GM18868 (cell line): Measurements from ENCODE around the gene EIF2S1.
A peak's percentile ranks its signal among the peaks of the same experiment; 100 is the strongest.
"Not testable (repeated sequence)": the region's sequence is repeated elsewhere in the genome, so short reads cannot be mapped to it uniquely, and the experiment has no call there.

ENCODE experiments used
- ATAC-seq: cut with Tn5 transposase; IDR thresholded peaks from one replicate; pipeline ENCODE4 v1.9.1; 2021; ENCODE audit warnings: mild to moderate bottlenecking, moderate library complexity; ENCODE audit not compliant: unreplicated experiment

EIF2S1 gene

DNA sequence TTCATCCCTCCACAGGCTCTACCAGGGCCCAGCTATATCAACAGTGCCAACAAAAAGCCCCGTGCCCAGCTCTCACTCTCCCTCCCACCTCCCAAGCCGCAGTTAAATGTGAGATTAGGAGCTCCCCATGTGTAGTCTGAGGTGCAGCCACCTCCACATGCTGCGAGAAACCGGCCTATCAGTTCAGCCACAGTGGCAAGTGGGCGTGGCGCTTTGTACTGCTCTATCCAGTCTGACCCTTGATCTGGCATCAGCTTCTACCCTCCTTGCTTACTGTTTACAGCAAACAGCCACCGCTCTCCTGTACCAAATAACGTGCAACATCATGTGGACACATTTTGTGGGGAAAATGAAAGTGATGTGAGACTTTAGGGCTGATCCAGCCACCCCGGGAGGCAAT lies 50.2 kb downstream of the EIF2S1 start:
- no peak for ATAC-seq

GRCh38 chr14:67411370-67411769 lies 51.2 kb downstream of the EIF2S1 start:
- no peak for ATAC-seq

DNA sequence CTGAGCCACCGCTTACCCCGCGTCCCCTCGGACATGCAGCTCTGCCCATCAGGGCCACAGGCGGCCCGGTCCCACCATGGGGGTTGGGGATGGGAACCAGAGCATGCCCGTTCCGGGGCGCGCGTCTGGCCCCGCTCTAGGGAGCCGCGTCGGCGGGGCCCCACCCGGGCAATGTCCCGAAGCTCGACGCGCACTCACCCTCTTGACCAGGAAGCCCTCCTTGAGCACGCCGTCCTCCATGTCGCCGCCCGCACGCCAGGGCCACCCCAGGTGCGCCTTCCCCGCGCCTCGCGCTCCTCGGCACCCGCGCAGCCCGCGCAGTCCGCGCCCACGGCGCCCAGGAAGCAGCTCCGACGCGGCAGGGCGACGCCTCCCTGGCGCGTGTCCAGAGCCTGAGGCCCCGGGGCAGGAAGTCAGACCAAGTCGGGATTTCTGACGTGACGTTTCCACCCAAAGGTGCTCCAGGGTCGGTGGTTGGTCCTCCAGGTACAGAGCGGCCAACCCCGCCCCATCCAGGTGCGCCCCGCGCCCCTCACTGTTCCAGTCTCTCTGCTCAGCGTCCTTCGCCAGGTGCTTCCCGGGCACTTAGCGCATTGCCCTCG lies 51.8 kb downstream of the EIF2S1 start, which contains the start of gene PLEK2:
Gene PLEK2, minus strand, starts transcription at position 346 of the 602 bp plus-strand sequence. Its CDS starts 106 bp downstream, at position 240.
- no peak for ATAC-seq

DNA sequence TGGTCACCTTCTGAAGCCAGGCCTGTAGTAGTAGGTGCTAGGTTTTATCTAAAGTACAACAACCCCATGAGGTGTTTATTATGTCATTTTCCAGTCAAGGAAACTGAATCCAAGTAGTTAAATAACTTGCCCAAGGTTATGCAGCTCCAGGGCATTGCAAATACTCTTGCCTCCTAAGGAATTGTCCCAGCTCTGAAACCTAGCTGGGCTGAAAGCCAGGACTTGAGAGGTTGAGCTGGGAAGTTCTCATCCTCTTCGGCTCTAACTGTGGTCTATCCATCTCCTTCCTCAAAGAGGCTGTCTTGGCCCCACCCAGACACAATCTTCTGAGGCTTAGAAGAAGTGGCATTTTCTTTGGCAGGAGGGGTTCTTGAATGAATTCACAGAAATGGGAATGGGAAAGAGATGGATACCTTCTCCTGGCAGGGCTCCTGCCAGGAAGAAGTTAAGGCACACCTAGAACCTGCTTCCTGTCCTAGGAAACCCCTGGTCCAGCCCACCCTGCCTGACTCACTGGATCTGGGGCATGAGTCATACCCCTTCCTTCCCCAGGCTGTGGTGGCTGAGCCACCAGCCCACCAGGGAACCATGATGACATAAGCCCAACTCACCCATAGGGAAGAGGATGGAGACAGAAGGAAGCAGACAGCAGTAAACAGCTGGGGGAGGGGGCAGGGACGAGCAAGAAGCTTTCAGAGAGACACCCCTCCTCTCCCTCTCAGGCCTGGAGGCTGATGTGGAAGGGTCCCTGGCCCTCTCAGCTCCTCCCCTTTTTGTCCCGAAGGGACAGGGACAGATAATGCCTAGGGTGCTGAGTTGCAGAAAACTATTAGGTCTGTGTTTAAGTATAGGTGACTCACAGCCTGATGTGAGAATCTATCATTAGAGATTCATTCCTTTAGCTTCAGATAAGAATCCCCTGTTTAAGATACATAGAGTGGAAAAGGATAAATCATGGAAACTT lies 54.0 kb downstream of the EIF2S1 start:
- ATAC-seq, result no peak

GRCh38 chr14:67415610-67416009 lies 55.5 kb downstream of the EIF2S1 start:
- ATAC-seq, result not testable (repeated sequence)

- no peak for ATAC-seq
These were observed 56.0 kb downstream of the EIF2S1 start for GRCh38 chr14:67416085-67416484.

DNA sequence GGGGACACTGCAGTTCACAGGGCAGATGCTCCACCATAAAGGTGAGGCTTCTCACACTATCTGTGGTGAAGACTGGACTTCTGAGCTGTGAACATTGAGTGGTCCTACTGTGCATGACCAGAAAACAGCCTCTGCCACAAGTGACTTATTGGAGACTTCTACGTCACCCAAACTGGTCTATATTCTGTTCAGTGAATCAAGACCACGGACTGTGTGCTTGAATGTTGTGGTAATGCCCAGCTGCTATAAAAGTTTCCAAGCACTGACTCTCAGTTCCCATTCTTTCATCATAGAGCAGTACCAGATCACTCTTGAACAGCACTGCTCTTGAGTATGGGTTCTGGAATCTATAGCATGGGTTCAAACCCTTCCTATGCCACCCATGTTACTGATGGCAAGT lies 56.7 kb downstream of the EIF2S1 start:
- no peak for ATAC-seq

- ATAC-seq, result no peak
These were observed 57.5 kb downstream of the EIF2S1 start for GRCh38 chr14:67417633-67418032.

GRCh38 chr14:67418401-67419191 lies 58.5 kb downstream of the EIF2S1 start:
- no peak for ATAC-seq

GRCh38 chr14:67420102-67420739 lies 60.1 kb downstream of the EIF2S1 start:
- ATAC-seq, result no peak

- no peak for ATAC-seq
These were observed 61.5 kb downstream of the EIF2S1 start for GRCh38 chr14:67421356-67422224.

DNA sequence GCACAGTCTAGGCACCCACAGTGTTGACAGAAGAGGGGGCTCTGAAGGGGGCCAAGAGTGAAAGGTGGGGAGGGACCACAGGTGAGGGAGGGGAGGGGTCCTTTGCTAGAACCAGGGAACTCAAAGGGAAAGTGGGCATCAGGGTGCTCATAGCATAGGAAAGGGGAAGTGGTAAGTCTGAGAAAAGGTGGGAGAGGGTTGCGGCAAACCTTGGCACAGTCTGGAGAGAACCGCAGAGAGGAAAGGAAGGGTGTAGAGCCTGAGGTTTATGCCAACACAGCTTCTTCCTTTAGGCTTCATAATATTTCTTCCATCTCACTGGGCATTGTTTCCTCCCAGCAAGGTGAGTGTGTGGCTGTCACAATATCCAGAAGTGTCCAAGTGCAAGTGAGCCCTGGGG lies 63.3 kb downstream of the EIF2S1 start:
- ATAC-seq, result no peak

DNA sequence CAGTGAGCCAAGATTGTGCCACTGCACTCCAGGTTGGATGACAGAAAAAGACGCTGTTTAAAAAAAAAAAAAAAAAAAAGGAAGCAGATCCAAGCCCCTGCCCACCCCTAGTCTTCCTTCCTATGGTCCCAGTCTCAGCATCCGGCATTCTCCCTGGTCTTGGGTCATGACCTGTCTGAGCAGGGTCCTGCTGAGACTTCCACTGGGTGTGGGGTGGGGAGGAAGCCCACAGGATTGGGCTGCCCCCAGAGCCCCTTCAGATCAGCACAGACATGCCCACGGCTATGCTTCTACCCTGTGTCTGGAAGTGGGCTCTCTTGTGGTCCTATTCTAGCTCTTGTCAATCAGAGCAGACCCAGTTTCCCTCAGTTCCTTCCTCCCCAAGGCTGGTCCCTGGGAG lies 64.4 kb downstream of the EIF2S1 start:
- no peak for ATAC-seq

DNA sequence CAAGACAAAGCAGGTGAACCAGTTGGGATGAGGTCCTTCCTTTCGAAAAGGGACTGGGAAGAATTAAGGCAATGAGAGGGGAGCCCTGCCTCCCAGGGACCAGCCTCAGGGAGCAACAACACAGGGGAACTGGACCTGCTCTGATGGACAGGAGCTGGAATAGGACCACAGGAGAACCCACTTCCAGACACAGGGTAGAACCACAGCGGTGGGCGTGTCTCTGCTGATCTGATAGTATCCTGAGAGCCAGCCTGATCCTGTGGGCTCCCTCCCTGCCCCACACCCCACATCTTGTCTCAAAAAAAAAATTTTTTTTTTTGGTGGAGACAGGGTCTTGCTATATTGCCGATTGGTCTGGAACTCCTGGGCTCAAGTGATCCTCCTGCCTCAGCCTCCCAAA lies 65.5 kb downstream of the EIF2S1 start:
- no peak for ATAC-seq

GRCh38 chr14:67426161-67426560 lies 66.0 kb downstream of the EIF2S1 start:
- ATAC-seq, result no peak

DNA sequence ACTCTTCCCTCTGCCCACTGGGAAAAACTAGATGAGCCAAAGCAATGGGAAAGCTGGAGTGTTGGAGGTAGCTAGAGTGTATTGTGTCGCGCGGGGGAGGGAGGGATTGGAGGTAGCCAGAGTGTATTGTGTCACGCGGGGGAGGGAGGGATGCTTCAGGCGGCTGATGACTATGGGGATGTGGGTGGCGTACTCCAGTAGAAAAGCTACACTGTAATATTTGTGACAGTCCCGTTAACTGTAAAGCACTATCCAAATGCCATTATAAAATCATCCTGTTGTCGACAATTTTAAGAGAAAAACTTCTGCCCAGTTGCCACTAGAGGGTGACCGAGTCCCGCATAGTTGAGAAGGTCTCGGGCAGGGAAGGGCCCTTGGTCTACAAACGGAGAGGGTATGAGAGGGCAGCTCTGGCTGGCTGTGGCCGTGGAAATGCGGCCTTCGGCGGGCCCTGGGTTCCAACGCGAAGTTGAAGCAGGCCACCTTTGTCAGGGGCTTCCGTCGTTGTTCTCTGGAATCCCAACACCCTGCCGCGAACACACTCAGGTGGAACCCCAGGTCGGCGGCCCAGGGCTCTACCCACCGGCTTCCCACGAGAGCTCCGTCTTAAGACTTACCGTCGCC lies 67.0 kb downstream of the EIF2S1 start:
- ATAC-seq, result peak; percentile 51

DNA sequence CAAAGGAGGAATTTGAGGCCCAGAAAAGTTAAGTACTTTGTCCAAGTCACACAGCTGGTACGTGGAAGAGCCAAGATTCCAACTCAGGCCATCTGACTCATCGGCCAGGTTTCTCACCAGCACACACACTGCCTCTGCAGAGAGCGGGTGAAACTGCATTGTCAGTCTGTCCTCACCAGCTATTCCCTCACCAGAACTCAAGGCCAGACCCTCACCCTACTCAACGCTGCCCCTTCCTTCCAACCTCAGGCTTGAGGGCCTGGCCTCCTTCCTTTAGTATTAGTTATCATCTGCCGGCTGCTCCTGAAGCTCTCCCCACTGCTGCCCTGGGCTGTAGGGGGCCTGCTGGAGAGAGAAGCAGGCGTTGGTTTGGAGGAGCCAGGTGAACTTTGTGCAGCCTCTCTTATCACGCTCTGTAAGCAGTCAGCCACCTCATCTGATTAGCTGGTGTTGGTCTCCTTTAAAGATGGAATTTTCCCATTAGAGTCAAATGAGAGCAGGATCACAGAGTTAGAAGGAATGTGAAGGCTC lies 68.4 kb downstream of the EIF2S1 start:
- ATAC-seq, result no peak

- ATAC-seq, result no peak
These were observed 69.5 kb downstream of the EIF2S1 start for GRCh38 chr14:67429510-67430205.
